ENCODE data around the gene CHAMP1. TPM values are rescaled to one million over a fixed set of nuclear protein-coding genes. Genes with fewer than 3 reads are reported as not detected.

Gene CHAMP1
- 8.3 and 10.3 TPM in 2 replicates for total RNA-seq (2022)
- percentile 65 among the genes with signal in this experiment for Bru-seq, nascent RNA
- BruChase-seq, experiment 1, labeled RNA remaining after a 6-hour chase: percentile 50 among the genes with signal in this experiment
- BruChase-seq, experiment 2, labeled RNA remaining after a 2-hour chase: percentile 65 among the genes with signal in this experiment
- long read RNA-seq, partial matches to known transcripts: 1 of 2 reads
- long read RNA-seq, other reads (novel, unspliced or antisense): 1 of 2 reads

GRCh38 chr13:114314074-114314912 is at the start of gene CHAMP1:
CHAMP1 (plus strand) TSS chr13:114314503; CDS start chr13:114323843, 9,340 bp downstream.
- H3K4me3 Mint-ChIP-seq (ENCODE audit: low read depth, unreplicated experiment): peak within 1 kb of the TSS; percentile 71
- no peaks in the 10 kb centered on the region for H3K9me3 Mint-ChIP-seq (ENCODE audit: low read depth, unreplicated experiment)
- DNase-seq: peak; percentile 82
- H3K4me1 Mint-ChIP-seq (ENCODE audit: low read depth, unreplicated experiment): peaks cover 3% of the 10 kb centered on the region
- intact Hi-C loops (cut with micrococcal nuclease; ENCODE audit: unreplicated experiment): no loop called here
- no peak for TF ChIP-seq CTCF (IDR thresholded peaks at IDR 0.05; ENCODE audit: unreplicated experiment)
- peaks cover 20% of the 10 kb centered on the region for H3K36me3 Mint-ChIP-seq (ENCODE audit: insufficient read depth, unreplicated experiment)
- CTCF ChIA-PET: no interaction called here
- BruUV-seq (replicated peaks): no TSS peak
- no peaks in the 10 kb centered on the region for H3K27me3 Mint-ChIP-seq (ENCODE audit: unreplicated experiment)
- peak within 1 kb of the TSS; percentile 74 for H3K27ac Mint-ChIP-seq (ENCODE audit: unreplicated experiment)

- Mint-ChIP-seq H3K27ac (ENCODE audit: unreplicated experiment) (no peak overlapping the region), H3K27me3 (ENCODE audit: unreplicated experiment) (no peaks in the 10 kb centered on the region), H3K4me3 (ENCODE audit: low read depth, unreplicated experiment) (no peak overlapping the region), H3K9me3 (ENCODE audit: low read depth, unreplicated experiment) (no peaks in the 10 kb centered on the region), H3K36me3 (ENCODE audit: insufficient read depth, unreplicated experiment) (no peaks in the 10 kb centered on the region), H3K4me1 (ENCODE audit: low read depth, unreplicated experiment) (no peaks in the 10 kb centered on the region)
- intact Hi-C loops (cut with micrococcal nuclease; ENCODE audit: unreplicated experiment): no loop called here
- no peak for DNase-seq
- no peak for TF ChIP-seq CTCF (IDR thresholded peaks at IDR 0.05; ENCODE audit: unreplicated experiment)
- no TSS peak for BruUV-seq (replicated peaks)
- CTCF ChIA-PET: interaction anchor here (0.5 kb wide), 1 partner anchor 8 kb away, joined by 4 read pairs; no protein-coding TSS in a partner anchor
These were observed 49.3 kb upstream of the CHAMP1 start for GRCh38 chr13:114264886-114265611.

GRCh38 chr13:114266241-114266640 is 48.1 kb upstream of the CHAMP1 start:
- intact Hi-C loops (cut with micrococcal nuclease; ENCODE audit: unreplicated experiment): no loop called here
- no TSS peak for BruUV-seq (replicated peaks)
- no peak for TF ChIP-seq CTCF (IDR thresholded peaks at IDR 0.05; ENCODE audit: unreplicated experiment)
- H3K4me1 Mint-ChIP-seq (ENCODE audit: low read depth, unreplicated experiment): no peaks in the 10 kb centered on the region
- H3K9me3 Mint-ChIP-seq (ENCODE audit: low read depth, unreplicated experiment): no peaks in the 10 kb centered on the region
- H3K36me3 Mint-ChIP-seq (ENCODE audit: insufficient read depth, unreplicated experiment): no peaks in the 10 kb centered on the region
- no peak overlapping the region for H3K4me3 Mint-ChIP-seq (ENCODE audit: low read depth, unreplicated experiment)
- no peak for DNase-seq
- no peaks in the 10 kb centered on the region for H3K27me3 Mint-ChIP-seq (ENCODE audit: unreplicated experiment)
- no peak overlapping the region for H3K27ac Mint-ChIP-seq (ENCODE audit: unreplicated experiment)
- CTCF ChIA-PET: no interaction called here

- intact Hi-C loops (cut with micrococcal nuclease; ENCODE audit: unreplicated experiment): no loop called here
- TF ChIP-seq CTCF (IDR thresholded peaks at IDR 0.05; ENCODE audit: unreplicated experiment): no peak
- BruUV-seq (replicated peaks): no TSS peak
- Mint-ChIP-seq H3K27me3 (ENCODE audit: unreplicated experiment) (no peaks in the 10 kb centered on the region), H3K9me3 (ENCODE audit: low read depth, unreplicated experiment) (no peaks in the 10 kb centered on the region), H3K36me3 (ENCODE audit: insufficient read depth, unreplicated experiment) (no peaks in the 10 kb centered on the region), H3K27ac (ENCODE audit: unreplicated experiment) (no peak overlapping the region), H3K4me3 (ENCODE audit: low read depth, unreplicated experiment) (no peak overlapping the region), H3K4me1 (ENCODE audit: low read depth, unreplicated experiment) (no peaks in the 10 kb centered on the region)
- no peak for DNase-seq
- CTCF ChIA-PET: no interaction called here
These were observed 45.7 kb upstream of the CHAMP1 start for GRCh38 chr13:114268344-114269280.
